GM23338 (cell line): ENCODE measurements around the gene ATG4C. TPM values are rescaled to one million over a fixed set of nuclear protein-coding genes. Genes with fewer than 3 reads are reported as not detected.

Experiments
- ATAC-seq: fragments of 200-7000 bp; cut with Tn5 transposase; 3 replicates; pipeline ENCODE4 v1.9.1; 2020
- DNase-seq: peaks from one replicate; pipeline ENCODE4 v3.0.0-alpha.2; 2015; ENCODE audit warnings: low spot score
- H2AFZ ChIP-seq: fragments of 200-600 bp; sonication (generic); 2 replicates; pipeline ENCODE4 v1.8.0; 2016; ENCODE audit warnings: antibody characterized with exemption, mild to moderate bottlenecking, moderate library complexity
- H3F3A ChIP-seq: fragments of 200-600 bp; sonication (generic); replicated peaks from 2 replicates; pipeline ENCODE4 v1.8.0; 2017; ENCODE audit warnings: antibody characterized with exemption, mixed run types, low read depth
- H3K27ac ChIP-seq: fragments of 200-600 bp; sonication (generic); 2 replicates; pipeline ENCODE4 v1.6.1; 2016; ENCODE audit warnings: low read depth
- H3K27me3 ChIP-seq: fragments of 200-600 bp; sonication (generic); 2 replicates; pipeline ENCODE4 v1.8.0; 2016; ENCODE audit warnings: mild to moderate bottlenecking, mixed run types, moderate library complexity; ENCODE audit not compliant: insufficient read depth
- H3K36me3 ChIP-seq: fragments of 200-600 bp; sonication (generic); 2 replicates; pipeline ENCODE4 v1.8.0; 2016; ENCODE audit warnings: mild to moderate bottlenecking; ENCODE audit not compliant: insufficient read depth
- H3K4me1 ChIP-seq: fragments of 200-600 bp; sonication (generic); 2 replicates; pipeline ENCODE4 v1.8.0; 2016; ENCODE audit warnings: mild to moderate bottlenecking, moderate library complexity; ENCODE audit not compliant: insufficient read depth
- H3K4me2 ChIP-seq: fragments of 200-600 bp; sonication (generic); 2 replicates; pipeline ENCODE4 v1.7.1; 2017; ENCODE audit warnings: mixed run types
- H3K4me3 ChIP-seq: fragments of 200-600 bp; sonication (generic); 2 replicates; pipeline ENCODE4 v1.6.1; 2016; ENCODE audit warnings: mixed run types
- H3K79me2 ChIP-seq: fragments of 200-600 bp; sonication (generic); replicated peaks from 2 replicates; pipeline ENCODE4 v1.8.0; 2017; ENCODE audit warnings: mild to moderate bottlenecking; ENCODE audit not compliant: insufficient read depth
- H3K9me2 ChIP-seq: fragments of 200-600 bp; sonication (generic); 2 replicates; pipeline ENCODE4 v1.8.0; 2017; ENCODE audit not compliant: insufficient read depth
- H4K20me1 ChIP-seq: fragments of 200-600 bp; sonication (generic); replicated peaks from 2 replicates; pipeline ENCODE4 v1.8.0; 2017; ENCODE audit warnings: mild to moderate bottlenecking; ENCODE audit not compliant: insufficient read depth
- H3K27ac Mint-ChIP-seq: 2 replicates; pipeline ENCODE4 v1.8.0; 2020; ENCODE audit warnings: inconsistent platforms, mild to moderate bottlenecking, moderate library complexity, mixed read lengths
- H3K27me3 Mint-ChIP-seq: 3 replicates; pipeline ENCODE4 v1.8.0; 2022; ENCODE audit warnings: low read depth, mild to moderate bottlenecking, moderate library complexity, mixed read lengths, inconsistent platforms; ENCODE audit not compliant: insufficient read depth, poor library complexity
- H3K36me3 Mint-ChIP-seq: 3 replicates; pipeline ENCODE4 v1.8.0; 2021; ENCODE audit warnings: low read depth, mild to moderate bottlenecking, inconsistent platforms, moderate library complexity, mixed read lengths
- H3K4me1 Mint-ChIP-seq: 3 replicates; pipeline ENCODE4 v1.8.0; 2020; ENCODE audit warnings: mild to moderate bottlenecking, inconsistent platforms, mixed read lengths
- H3K4me3 Mint-ChIP-seq: 3 replicates; pipeline ENCODE4 v1.8.0; 2021; ENCODE audit warnings: moderate library complexity, mild to moderate bottlenecking, inconsistent platforms, mixed read lengths
- H3K9me3 Mint-ChIP-seq: 3 replicates; pipeline ENCODE4 v1.8.0; 2020; ENCODE audit warnings: moderate library complexity, mild to moderate bottlenecking, inconsistent platforms, mixed read lengths
- CREB1 ChIP-seq: fragments of 250-450 bp; sonication (Bioruptor Pico); IDR thresholded peaks from 2 replicates; pipeline ENCODE4 v1.5.0; 2020; ENCODE audit warnings: low read depth, mild to moderate bottlenecking, moderate library complexity
- CTCF ChIP-seq, 2 experiments: fragments of 200-600 bp in 1 of 2; sonication (generic) in 1 of 2; conservative IDR thresholded peaks; 2 replicates each; pipeline versions ENCODE4 v1.5.1 to v1.6.1; 2016 to 2017; ENCODE audit warnings: antibody characterized with exemption in 2 of 2, low read depth in 2 of 2, mild to moderate bottlenecking in 2 of 2, moderate library complexity in 1 of 2
- EZH2phosphoT487 ChIP-seq: fragments of 200-600 bp; sonication (generic); IDR thresholded peaks from one replicate; pipeline ENCODE4 v1.8.1; 2018; ENCODE audit warnings: antibody characterized with exemption; ENCODE audit not compliant: unreplicated experiment
- JUNB ChIP-seq: IDR thresholded peaks from one replicate; pipeline ENCODE4 v1.6.1; 2016; ENCODE audit warnings: antibody characterized with exemption; ENCODE audit not compliant: unreplicated experiment
- REST ChIP-seq: IDR thresholded peaks from one replicate; pipeline ENCODE4 v1.6.1; 2018; ENCODE audit warnings: antibody characterized with exemption; ENCODE audit not compliant: unreplicated experiment
- STAT1 ChIP-seq: IDR thresholded peaks from one replicate; pipeline ENCODE4 v1.6.1; 2016; ENCODE audit warnings: antibody characterized with exemption; ENCODE audit not compliant: unreplicated experiment
- ZNF462 ChIP-seq: fragments of 250-450 bp; sonication (Bioruptor Pico); IDR thresholded peaks from 2 replicates; pipeline ENCODE4 v1.5.0; 2020; ENCODE audit warnings: mild to moderate bottlenecking, moderate library complexity
- polyA plus RNA-seq: library from polyadenylated mRNA; unstranded; fragments of >200 nt; fragmentation: Nextera tagmentation; extraction: Ambion mirVana; gene quantifications from 2 replicates; pipeline ENCODE4 v1.2.1, GENCODE V29; 2016
- total RNA-seq: library from RNA; depleted of rRNA; stranded (reverse); fragments of >200 nt; shearing (Covaris generic); gene quantifications from 2 replicates; pipeline ENCODE4 v1.2.3, GENCODE V29; 2014

The ATG4C gene
- total and polyA plus RNA-seq, 2 experiments from 2014 or later = 15.7 to 18.6 TPM

- Histone ChIP-seq H3K4me2 (no peak overlapping the region), H2AFZ (no peak overlapping the region), H3K79me2 (no peaks in the 10 kb centered on the region), H3K27me3 (no peaks in the 10 kb centered on the region), H3F3A (no peaks in the 10 kb centered on the region), H3K4me1 (no peaks in the 10 kb centered on the region), H3K27ac (no peak overlapping the region), H3K4me3 (no peak overlapping the region), H3K36me3 (no peaks in the 10 kb centered on the region), H4K20me1 (no peaks in the 10 kb centered on the region), H3K9me2 (no peaks in the 10 kb centered on the region)
- peak; percentile 50 to 60 for TF ChIP-seq CTCF (conservative IDR thresholded peaks at IDR 0.05; ENCODE audit: low read depth in 2 of 2)
- TF ChIP-seq JUNB = no peak
- H3K9me3 Mint-ChIP-seq = no peaks in the 10 kb centered on the region
- DNase-seq (peak; percentile 54), ATAC-seq (peak; percentile 68)
- H3K27me3 Mint-ChIP-seq = peaks cover 2% of the 10 kb centered on the region
- peaks cover 3% of the 10 kb centered on the region; the same call in 1 of the 3 replicates for H3K36me3 Mint-ChIP-seq
- H3K4me3 Mint-ChIP-seq = no peak overlapping the region
- H3K27ac Mint-ChIP-seq = no peak overlapping the region
- H3K4me1 Mint-ChIP-seq = 0 out of 3 replicates have a peak, but pooled peaks cover 2% of the 10 kb centered on the region
These were observed 65.1 kb downstream of the ATG4C start for GRCh38 chr1:62849031-62849430.

- Histone ChIP-seq H4K20me1 (no peaks in the 10 kb centered on the region), H3K9me2 (no peaks in the 10 kb centered on the region), H3K4me2 (no peak overlapping the region), H2AFZ (no peak overlapping the region), H3K27ac (no peak overlapping the region), H3K79me2 (no peaks in the 10 kb centered on the region), H3F3A (no peaks in the 10 kb centered on the region), H3K27me3 (no peaks in the 10 kb centered on the region), H3K36me3 (no peaks in the 10 kb centered on the region), H3K4me3 (no peak overlapping the region), H3K4me1 (no peaks in the 10 kb centered on the region)
- DNase-seq = no peak
- H3K9me3 Mint-ChIP-seq = no peaks in the 10 kb centered on the region
- H3K27ac Mint-ChIP-seq = no peak overlapping the region
- H3K4me1 Mint-ChIP-seq = 0 out of 3 replicates have a peak, but pooled peaks cover 2% of the 10 kb centered on the region
- H3K4me3 Mint-ChIP-seq = no peak overlapping the region
- H3K27me3 Mint-ChIP-seq = peaks cover 2% of the 10 kb centered on the region
- no peak for ATAC-seq
- peaks cover 3% of the 10 kb centered on the region; the same call in 1 of the 3 replicates for H3K36me3 Mint-ChIP-seq
- TF ChIP-seq JUNB = no peak
- no peak for TF ChIP-seq REST
- TF ChIP-seq CTCF (conservative IDR thresholded peaks at IDR 0.05; ENCODE audit: low read depth in 2 of 2) = no peak
- TF ChIP-seq STAT1 = no peak
- TF ChIP-seq CREB1 (CRISPR knock-in tag) = no peak
- no peak for TF ChIP-seq ZNF462 (CRISPR knock-in tag)
- no peak for TF ChIP-seq EZH2phosphoT487
These were observed 68.3 kb downstream of the ATG4C start for GRCh38 chr1:62852253-62852652.
